K562 treated with DMSO at 1 percent for 12 hours (cell line): Measurements from ENCODE around the gene ASZ1. TPM values are rescaled to one million over a fixed set of nuclear protein-coding genes. Genes with fewer than 3 reads are reported as not detected.

Experiments
- total RNA-seq: library from RNA; unstranded; fragments of 300-600 nt; gene quantifications from 2 replicates; pipeline ENCODE4 v1.2.3, GENCODE V29; 2022; ENCODE audit not compliant: insufficient read depth

ASZ1 gene, protein sequence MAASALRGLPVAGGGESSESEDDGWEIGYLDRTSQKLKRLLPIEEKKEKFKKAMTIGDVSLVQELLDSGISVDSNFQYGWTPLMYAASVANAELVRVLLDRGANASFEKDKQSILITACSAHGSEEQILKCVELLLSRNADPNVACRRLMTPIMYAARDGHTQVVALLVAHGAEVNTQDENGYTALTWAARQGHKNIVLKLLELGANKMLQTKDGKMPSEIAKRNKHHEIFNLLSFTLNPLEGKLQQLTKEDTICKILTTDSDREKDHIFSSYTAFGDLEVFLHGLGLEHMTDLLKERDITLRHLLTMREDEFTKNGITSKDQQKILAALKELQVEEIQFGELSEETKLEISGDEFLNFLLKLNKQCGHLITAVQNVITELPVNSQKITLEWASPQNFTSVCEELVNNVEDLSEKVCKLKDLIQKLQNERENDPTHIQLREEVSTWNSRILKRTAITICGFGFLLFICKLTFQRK
- total RNA-seq = not detected in 2 replicates

DNA sequence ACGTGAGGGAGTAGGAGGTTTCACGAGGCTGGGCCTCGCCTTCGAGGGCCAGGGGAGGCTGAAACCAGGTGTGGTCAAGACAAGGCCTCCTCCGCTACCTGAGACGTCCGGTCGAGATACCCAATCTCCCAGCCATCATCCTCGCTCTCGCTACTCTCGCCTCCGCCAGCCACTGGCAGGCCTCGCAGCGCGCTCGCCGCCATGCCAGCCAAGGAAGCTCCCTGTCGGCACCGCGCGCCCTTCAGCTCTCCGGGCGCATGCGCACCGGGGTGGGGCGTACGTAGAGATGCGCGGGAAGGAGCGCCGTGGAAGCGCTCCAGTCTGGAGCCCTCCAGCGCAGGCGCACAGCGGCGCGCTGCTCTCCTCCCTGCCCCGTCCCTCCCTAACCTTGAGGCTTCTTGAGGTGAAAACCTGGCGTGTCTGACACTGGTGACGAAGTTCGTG is at the start of gene ASZ1:
Gene ASZ1, minus strand, starts transcription at position 236 of the 444 bp plus-strand sequence. Its CDS starts 33 bp downstream, at position 203.

DNA sequence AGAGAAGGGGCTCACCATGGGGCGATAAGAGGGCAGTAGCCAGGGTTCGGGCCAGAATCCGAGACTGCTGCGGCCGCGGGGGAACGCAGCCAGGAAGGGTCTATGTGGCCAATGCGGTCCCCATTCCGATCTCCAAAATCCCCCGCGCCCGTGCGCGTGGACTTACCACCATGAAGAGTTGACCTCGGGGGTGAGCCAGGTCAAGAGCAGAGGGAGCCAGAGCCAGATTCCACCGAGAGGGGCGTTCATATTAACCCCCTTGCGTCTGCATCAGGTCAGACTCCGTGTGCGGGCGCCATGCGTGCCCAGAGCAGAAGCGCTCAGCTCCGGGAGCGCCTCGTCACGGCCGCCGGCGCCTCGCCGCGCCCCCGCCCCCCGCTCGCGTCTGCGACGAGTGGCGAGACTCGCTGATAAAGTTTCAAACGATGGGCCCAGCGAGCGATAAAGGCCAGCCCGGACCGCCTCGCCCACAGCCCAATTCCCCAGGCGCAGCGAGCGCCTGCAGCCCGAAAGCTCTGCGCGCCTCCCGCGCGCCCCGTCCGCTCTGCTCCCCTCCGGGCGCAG is 104.5 kb downstream of the ASZ1 start, which contains the start of gene WNT2:
Gene WNT2, minus strand, starts transcription at position 318 of the 564 bp plus-strand sequence. Its CDS starts 69 bp downstream, at position 249.

Other genes with a start within 250 kb of the ASZ1 start
- gene WNT2, start 104.4 kb downstream of the ASZ1 start, total RNA-seq = not detected in 2 replicates
- gene CFTR, start 52.5 kb upstream of the ASZ1 start, total RNA-seq = not detected in 2 replicates